Ovary (tissue), 9 donors: ENCODE data around the gene HECTD1. TPM values are rescaled to one million over a fixed set of nuclear protein-coding genes. Genes with fewer than 3 reads are reported as not detected.

Experiments
- DNase-seq, 5 donors: peaks; one replicate each; pipeline ENCODE4 v3.0.0-alpha.2; 2019 to 2020
- H3K27ac ChIP-seq, 2 donors: fragments of 200-600 bp; one replicate each; pipeline versions ENCODE4 v1.5.1 to v1.8.0; 2019 to 2022
- H3K27me3 ChIP-seq: fragments of 200-600 bp; one replicate; pipeline ENCODE4 v1.8.0; 2022
- H3K36me3 ChIP-seq: fragments of 200-600 bp; sonication (generic); one replicate; pipeline ENCODE4 v1.5.1; 2019
- H3K4me1 ChIP-seq: one replicate; pipeline ENCODE4 v1.8.1; 2013; ENCODE audit warnings: mild to moderate bottlenecking, moderate library complexity; ENCODE audit not compliant: insufficient read depth
- H3K4me3 ChIP-seq: fragments of 200-600 bp; sonication (generic); one replicate; pipeline ENCODE4 v1.5.1; 2017
- H3K9me3 ChIP-seq, 2 donors: fragments of 200-600 bp in 1 of 2; sonication (generic) in 1 of 2; one replicate each; pipeline versions ENCODE4 v1.5.1 to v1.8.1; 2013 to 2019; ENCODE audit warnings: mild to moderate bottlenecking in 1 of 2, moderate library complexity in 1 of 2
- CTCF ChIP-seq, 3 donors: fragments of 450-650 bp in 2 of 3; fragments of 200-600 bp in 1 of 3; IDR thresholded peaks; one replicate each; pipeline versions ENCODE4 v1.5.1 to v1.8.0; 2016 to 2022; ENCODE audit warnings: antibody characterized with exemption in 3 of 3, mild to moderate bottlenecking in 1 of 3
- EP300 ChIP-seq: sonication (generic); formaldehyde crosslinking; IDR thresholded peaks from one replicate; pipeline ENCODE4 v1.6.1; 2017; ENCODE audit warnings: antibody characterized with exemption
- POLR2A ChIP-seq: fragments of 450-650 bp; IDR thresholded peaks from one replicate; pipeline ENCODE4 v1.6.1; 2017; ENCODE audit warnings: antibody characterized with exemption, mild to moderate bottlenecking, moderate library complexity
- WGBS, 3 donors: extraction: QIAGEN DNeasy Blood & Tissue Kit in 1 of 3; methylation state at CpG; one replicate each; pipeline versions ENCODE4 v1.1.5 to v1.1.7; 2013 to 2017; 5-methylcytosine and 5-hydroxymethylcytosine counted together
- intact Hi-C, 4 donors: fragments of 100-400 bp; cut with DNase I; formaldehyde crosslinking; loops; one replicate each; pipeline versions ENCODE4 v1.11.0 to v1.15.1; 2022 to 2023
- polyA plus RNA-seq, 2 donors: library from polyadenylated mRNA; stranded (reverse); fragments of 200-250 nt in 1 of 2; fragments of 350-450 nt in 1 of 2; fragmentation: Illumina TruSeq in 1 of 2; extraction: RNeasy Lipid Tissue Mini Kit (QIAGEN cat#74804) in 1 of 2; gene quantifications; one replicate each; pipeline ENCODE4 v1.2.3, GENCODE V29; 2013 to 2014
- total RNA-seq, 7 donors: library from RNA; depleted of rRNA in 2 of 7; stranded (reverse); fragments of >200 nt in 2 of 7; fragmentation: NEBNext Ultra II Directional in 3 of 7; extraction: Animal tissue kit (Norgen Biotek cat#: 25700) in 3 of 7; gene quantifications; one replicate each; pipeline versions ENCODE4 v1.1.0 to v1.2.4, GENCODE V29; 2016 to 2023
- donor health status: DM: no; HTN: no; CAD: no; lungs with moderate emphysema.
- donor health status: DM: no; HTN: no; CAD: no.
- donor health status: Bipolar disorder and iron deficiency.
- donor health status: DM: yes; HTN: yes; CAD: no.
- donor health status: DM: no; HTN: no; CAD: no.
- donor health status: DM: yes; HTN: yes; CAD: no.

The HECTD1 gene
- total and polyA plus RNA-seq, 9 donors: 59.7 to 186 (median 144) TPM

- Histone ChIP-seq H3K4me3 (no peak overlapping the region), H3K36me3 (no peaks in the 10 kb centered on the region), H3K4me1 (peaks cover 1% of the 10 kb centered on the region), H3K27me3 (no peaks in the 10 kb centered on the region), H3K9me3 (no peaks in the 10 kb centered on the region), H3K27ac (no peak overlapping the region)
- intact Hi-C loops: no loop called here
- no peak for TF ChIP-seq CTCF (IDR thresholded peaks at IDR 0.05)
- TF ChIP-seq POLR2A: no peak
- no peak for TF ChIP-seq EP300
- WGBS, 3 donors: 44 to 98% (median 98%) methylated on average over 1 of the region's 1 CpG
- DNase-seq: no peak
Observed at GRCh38 chr14:31170411-31170810, 37.2 kb downstream of the HECTD1 start.

- Histone ChIP-seq H3K9me3 (no peaks in the 10 kb centered on the region), H3K27me3 (no peaks in the 10 kb centered on the region), H3K36me3 (no peaks in the 10 kb centered on the region), H3K27ac (no peak overlapping the region), H3K4me3 (no peak overlapping the region), H3K4me1 (peaks cover 1% of the 10 kb centered on the region)
- intact Hi-C loops: no loop called here
- WGBS, 3 donors: 96 to 98% (median 96%) methylated on average over 5 of the region's 5 CpGs
- TF ChIP-seq EP300 (no peak), CTCF (IDR thresholded peaks at IDR 0.05) (no peak), POLR2A (no peak)
- no peak for DNase-seq
Observed at GRCh38 chr14:31169877-31170276, 37.7 kb downstream of the HECTD1 start.

GRCh38 chr14:31167032-31167431 lies 40.6 kb downstream of the HECTD1 start:
- 90 to 96% (median 96%) methylated on average over 5 of the region's 5 CpGs for WGBS, 3 donors
- no peak for DNase-seq
- Histone ChIP-seq H3K4me3 (no peak overlapping the region), H3K36me3 (no peaks in the 10 kb centered on the region), H3K27me3 (no peaks in the 10 kb centered on the region), H3K4me1 (peaks cover 1% of the 10 kb centered on the region), H3K27ac (no peak overlapping the region), H3K9me3 (no peaks in the 10 kb centered on the region)
- TF ChIP-seq EP300: no peak
- no peak for TF ChIP-seq POLR2A
- TF ChIP-seq CTCF (IDR thresholded peaks at IDR 0.05): no peak
- intact Hi-C loops: loop anchor here in 1 of 4 donors (2.0 kb wide), 1 partner anchor 48 kb away; no protein-coding TSS in a partner anchor

GRCh38 chr14:31166271-31166561 lies 41.4 kb downstream of the HECTD1 start:
- no peak for TF ChIP-seq EP300
- no peak for TF ChIP-seq CTCF (IDR thresholded peaks at IDR 0.05)
- TF ChIP-seq POLR2A: no peak
- H3K9me3 ChIP-seq: no peaks in the 10 kb centered on the region
- WGBS, 3 donors: 58 to 66% (median 63%) methylated on average over 3 of the region's 3 CpGs
- peaks cover 1% of the 10 kb centered on the region for H3K4me1 ChIP-seq
- no peak overlapping the region for H3K4me3 ChIP-seq
- H3K36me3 ChIP-seq: no peaks in the 10 kb centered on the region
- intact Hi-C loops: loop anchor here in 1 of 4 donors (2.0 kb wide), 1 partner anchor 47 kb away; no protein-coding TSS in a partner anchor
- DNase-seq: no peak
- H3K27ac ChIP-seq: no peak overlapping the region
- H3K27me3 ChIP-seq: no peaks in the 10 kb centered on the region

- Histone ChIP-seq H3K27me3 (no peaks in the 10 kb centered on the region), H3K4me1 (peaks cover 1% of the 10 kb centered on the region), H3K9me3 (no peaks in the 10 kb centered on the region), H3K36me3 (no peaks in the 10 kb centered on the region), H3K27ac (no peak overlapping the region), H3K4me3 (no peak overlapping the region)
- TF ChIP-seq POLR2A: no peak
- no peak for TF ChIP-seq EP300
- no peak for TF ChIP-seq CTCF (IDR thresholded peaks at IDR 0.05)
- intact Hi-C loops: no loop called here
- WGBS, 3 donors: 84 to 87% (median 84%) methylated on average over 4 of the region's 4 CpGs
- DNase-seq: no peak
Observed at GRCh38 chr14:31164115-31164514, 43.5 kb downstream of the HECTD1 start.
